NOMO-1 (cell line): ENCODE results near the gene CDR2.
"Not testable (repeated sequence)": the region's sequence is repeated elsewhere in the genome, so short reads cannot be mapped to it uniquely, and the experiment has no call there.

Experiments
- DNase-seq, 2 experiments: peaks; one replicate each; lab custom pipeline; 2025; ENCODE audit not compliant: unreplicated experiment in 2 of 2; lab: John Stamatoyannopoulos, UW

CDR2 gene

DNA sequence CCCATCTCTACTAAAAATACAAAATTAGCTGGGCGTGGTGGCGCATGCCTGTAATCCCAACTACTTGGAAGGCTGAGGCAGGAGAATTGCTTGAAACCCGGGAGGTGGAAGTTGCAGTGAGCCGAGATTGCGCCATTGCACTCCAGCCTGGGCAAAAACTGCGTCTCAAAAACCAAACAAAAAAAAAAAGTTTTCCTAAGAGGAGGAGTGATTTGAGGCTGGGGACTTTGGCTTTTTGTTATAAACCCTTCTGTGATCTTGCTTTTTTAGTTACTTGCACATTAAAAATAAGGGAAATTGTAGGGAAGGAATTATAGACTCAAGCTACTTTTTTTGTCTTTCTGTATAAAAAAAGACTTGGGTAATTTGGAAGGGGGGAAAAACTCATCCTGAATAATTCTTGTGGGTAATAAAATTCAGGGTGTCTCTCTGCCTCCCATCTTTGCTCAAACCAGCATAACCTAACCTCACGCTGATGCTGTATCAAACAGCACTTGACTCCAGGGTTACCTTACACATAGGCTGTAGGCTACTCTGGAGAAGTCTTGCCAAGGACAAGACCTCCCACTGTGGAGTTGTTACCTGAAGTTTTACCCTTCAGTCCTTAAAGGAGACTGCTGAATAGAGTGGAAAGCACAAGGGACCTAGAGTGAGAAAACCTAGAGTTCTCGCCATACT is 1.7 kb upstream of the CDR2 start:
- no peak for DNase-seq

DNA sequence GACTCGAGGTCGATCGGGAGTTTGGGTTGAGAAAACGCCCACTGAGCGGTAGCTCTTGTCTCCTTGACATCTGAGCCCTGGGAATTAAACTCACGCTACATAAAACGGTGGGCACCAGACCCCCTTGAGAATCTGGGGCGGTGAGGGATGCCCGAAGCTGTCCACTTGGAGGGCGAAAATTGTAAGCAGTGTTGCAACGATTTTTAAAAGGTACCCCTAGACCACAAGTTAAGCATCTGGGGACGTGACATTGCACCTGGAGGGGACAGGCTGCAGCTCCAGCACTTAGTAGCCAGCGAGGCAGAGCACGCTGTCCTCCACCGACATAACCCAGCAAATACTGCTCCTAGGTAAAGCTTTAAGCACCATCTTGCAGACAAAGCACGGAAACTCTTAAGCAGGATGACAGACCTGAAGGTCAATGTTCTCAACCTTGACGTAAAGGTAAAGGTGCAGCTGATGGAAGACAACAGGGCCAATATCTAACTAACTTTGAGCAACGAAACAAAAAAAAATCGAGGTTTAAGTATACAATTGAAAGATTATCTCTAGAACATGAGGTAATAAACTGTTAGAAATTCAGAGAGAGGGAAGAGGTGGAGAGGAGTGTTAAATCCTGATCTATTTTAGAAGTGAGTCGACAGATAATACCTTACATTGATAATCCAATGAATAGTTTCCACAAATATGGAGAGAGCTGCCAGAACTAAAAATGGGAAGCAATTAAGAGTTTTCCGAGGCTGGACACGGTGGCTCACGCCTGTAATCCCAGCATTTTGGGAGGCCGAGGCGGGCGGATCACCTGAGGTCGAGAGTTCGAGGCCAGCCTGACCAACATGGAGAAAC is 921 bp upstream of the CDR2 start:
- no peak for DNase-seq

DNA sequence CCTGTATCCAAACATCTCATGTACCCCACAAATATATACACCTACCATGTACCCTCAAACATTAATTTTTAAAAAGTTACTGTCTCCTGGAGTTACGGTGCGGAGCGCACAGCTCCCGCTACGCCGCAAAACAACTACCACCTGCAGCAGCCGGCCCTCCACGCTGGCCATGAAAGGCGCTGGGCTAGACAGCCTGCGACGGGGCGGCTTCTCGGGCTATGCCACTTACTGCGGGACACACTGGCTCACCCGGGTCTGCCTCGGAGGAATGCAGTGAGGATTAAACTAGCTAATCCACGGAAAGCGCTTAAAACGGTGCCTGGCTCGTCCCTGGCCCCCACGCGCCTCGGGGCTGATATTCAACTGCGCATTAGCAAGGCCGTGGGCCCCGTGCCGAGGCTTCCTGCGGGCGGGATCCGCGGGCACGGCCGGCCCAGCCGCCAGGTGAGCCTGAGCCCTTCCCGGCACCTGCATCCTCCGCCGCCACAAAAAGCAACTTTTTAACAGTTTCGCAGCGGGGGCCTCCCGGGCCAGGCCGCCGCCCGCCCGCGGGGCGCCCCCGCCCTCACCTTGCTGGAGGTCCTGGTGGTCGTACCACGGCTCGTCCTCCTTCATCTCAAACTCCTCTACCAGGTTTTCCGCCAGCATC is 633 bp downstream of the CDR2 start:
- DNase-seq: no peak

DNA sequence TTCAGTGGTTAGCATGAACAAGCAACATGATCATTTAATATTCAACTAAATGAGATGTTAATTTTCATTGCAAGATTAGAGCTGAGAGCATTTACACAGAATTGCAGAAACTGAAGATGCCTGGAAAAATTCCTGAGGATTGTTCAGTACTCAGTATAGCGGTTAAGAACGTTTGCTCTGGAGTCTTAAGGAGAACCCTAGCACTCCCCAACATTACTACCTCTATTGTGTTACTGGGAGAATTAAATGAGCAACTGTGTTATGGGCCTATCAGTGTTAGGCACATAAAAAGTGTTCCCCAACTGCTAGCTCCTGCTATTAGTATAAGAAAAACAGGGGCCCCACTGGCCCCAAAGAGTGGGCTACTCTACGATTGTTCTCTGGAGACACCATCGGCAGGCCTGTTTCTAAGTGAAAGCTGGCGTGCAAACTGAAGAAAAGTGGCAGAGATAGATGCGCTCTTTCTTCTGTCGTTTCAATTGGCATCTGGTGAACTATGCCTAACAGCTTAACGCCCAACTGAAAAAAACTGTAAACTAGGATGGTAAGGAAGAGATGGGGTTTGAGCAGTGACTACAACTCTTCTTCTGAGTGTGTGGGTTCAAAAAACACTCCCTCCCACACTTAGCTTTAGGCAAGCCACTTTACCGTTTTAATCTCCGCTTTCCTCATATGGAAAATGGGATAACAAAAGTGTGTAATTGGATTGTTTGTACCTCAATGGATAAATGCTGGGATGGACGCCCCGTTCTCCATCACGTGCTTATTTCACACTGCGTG is 1.3 kb downstream of the CDR2 start:
- no peak for DNase-seq

DNA sequence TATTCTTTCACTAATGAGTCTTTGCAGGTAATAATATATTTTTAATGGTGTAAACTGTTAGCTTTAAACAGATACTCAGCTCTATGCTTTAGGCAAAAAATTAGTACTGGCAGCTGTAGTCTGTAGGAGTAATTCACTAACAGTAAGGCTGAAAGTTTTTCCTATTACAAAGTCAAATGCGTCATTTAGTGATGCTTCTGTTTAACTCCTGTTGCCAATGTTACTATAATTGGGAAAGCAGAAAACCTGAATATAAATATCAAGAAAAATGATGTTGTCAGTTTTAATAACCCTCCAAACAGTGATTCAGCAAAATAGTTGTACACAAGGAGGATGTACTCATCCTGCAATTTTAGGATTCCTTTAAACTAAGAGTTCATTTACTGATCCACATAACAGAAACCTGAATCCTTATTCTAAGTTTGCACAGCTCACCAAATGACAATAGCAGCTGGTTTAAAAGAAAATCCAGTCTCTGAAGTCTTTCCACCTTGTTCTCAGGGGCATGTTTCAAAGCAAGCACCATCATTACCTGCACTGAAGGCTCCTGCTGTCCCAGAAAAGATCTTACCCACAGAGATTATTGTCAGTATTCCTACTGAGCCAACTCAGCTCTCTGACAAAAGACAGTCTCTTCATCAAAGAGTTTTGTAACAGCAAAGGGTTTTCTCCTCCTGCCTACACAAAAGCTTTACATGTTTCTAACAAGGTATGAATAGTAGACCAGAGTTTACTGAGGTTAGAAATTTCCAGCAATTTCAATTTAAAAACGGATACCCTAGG is 4.2 kb downstream of the CDR2 start:
- no peak for DNase-seq

DNA sequence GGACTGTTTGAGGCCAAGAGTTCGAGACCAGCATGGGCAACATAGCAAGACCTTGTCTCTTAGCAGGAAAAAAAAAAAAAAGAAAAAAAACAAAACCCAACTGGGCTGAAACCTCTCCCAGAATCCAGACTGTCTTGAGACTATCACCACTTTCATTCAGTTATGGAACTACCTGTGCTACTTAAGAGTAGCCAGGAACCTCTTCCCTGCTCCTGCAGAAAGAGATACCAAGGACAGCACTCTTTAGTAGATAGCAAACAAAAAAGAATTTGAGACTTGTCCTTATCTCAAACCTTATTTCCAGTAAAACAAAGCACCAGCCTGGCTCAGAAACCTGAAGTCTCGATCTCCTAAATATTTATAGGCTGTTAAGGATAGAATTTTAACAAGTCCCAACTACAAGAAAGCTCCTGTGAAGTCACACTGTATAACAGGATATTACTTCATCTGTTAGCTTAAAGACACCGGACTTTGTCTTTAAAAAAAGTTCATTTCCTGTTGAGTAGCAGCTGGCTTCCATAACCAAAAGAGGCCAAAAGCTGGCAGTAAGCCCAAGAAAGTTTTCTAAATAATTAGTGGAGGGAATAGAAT is 5.1 kb downstream of the CDR2 start:
- DNase-seq: peak in 1 of 2 experiments; percentile 63

DNA sequence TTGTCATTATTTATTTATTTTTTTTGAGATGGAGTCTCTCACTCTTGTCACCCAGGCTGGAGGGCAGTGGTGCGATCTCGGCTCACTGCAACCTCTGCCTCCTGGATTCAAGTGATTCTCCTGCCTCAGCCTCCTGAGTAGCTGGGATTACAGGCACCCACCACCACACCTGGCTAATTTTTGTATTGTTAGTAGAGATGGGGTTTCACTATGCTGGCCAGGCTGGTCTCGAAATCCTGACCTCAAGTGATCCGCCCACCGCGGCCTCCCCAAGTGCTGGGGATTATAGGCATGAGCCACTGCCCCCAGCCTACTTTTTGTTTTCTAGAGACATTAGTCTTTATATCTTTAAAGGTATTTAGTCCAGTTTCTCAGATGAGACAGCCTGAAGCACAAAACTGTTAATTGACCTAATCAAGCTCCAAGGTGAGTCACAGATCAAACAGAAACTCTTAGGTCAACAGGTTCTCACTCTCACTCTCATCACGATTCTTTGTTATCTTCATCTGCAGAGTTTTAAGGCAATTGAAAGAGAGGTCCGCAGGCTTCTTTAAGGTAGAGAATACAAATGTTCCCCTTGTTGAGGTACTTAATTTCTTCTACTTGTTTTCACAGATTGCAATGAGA is 6.1 kb downstream of the CDR2 start:
- not testable (repeated sequence) for DNase-seq

DNA sequence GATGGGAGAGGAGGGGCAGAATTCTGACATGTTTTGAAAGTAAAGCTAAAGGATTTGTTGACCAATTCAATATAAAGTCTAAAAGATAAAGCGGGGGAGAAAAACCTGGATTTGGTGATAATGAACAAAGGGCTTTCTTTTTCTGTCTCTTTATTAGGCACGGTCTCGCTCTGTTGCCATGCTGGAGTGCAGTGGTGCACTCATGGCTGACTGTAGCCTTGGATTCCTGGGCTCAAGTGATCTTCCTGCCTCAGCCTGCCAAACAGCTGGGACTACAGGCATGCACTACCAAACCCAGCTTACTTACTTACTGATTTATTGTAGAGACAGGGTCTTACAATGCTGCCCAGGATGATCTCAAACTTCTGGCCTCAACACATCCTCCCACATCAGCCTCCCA is 7.5 kb downstream of the CDR2 start:
- DNase-seq: no peak

DNA sequence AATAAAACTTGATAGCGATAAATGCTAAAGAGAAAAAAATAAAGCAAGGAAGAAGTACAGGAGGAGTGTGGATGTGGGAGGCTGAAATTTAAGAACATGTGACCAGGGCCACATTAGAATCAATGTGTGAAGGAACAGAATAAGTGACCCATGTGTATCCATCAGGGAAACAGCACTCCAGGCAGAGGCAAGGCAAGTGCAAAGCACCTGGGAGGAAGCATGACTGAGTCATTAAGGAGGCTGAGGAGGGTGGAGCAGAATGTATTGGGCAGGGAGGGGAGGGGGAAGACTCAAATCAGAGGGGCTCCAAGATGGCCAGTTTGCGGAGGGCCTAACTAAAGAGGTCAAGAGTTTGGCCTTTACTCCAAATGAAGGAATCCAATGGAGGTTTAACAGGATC is 8.0 kb downstream of the CDR2 start:
- DNase-seq: no peak

DNA sequence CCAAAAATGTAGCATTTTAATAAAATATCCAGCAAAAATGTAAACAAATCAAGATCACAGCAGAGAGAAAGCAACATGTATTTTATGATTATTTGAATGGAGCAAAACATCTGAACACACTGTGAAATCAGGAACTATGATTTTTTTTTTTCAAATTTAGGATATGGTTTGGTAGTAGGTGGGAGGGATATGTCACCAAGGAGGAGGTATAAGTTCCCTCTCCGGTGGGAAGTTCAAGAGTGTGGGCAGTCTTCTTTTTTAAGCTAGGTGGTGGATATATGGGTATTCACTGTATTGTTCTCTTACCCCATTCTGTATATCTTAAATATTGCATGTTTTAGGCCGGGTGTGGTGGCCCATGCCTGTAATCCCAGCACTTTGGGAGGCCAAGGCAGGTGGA is 10.2 kb downstream of the CDR2 start:
- DNase-seq: no peak

DNA sequence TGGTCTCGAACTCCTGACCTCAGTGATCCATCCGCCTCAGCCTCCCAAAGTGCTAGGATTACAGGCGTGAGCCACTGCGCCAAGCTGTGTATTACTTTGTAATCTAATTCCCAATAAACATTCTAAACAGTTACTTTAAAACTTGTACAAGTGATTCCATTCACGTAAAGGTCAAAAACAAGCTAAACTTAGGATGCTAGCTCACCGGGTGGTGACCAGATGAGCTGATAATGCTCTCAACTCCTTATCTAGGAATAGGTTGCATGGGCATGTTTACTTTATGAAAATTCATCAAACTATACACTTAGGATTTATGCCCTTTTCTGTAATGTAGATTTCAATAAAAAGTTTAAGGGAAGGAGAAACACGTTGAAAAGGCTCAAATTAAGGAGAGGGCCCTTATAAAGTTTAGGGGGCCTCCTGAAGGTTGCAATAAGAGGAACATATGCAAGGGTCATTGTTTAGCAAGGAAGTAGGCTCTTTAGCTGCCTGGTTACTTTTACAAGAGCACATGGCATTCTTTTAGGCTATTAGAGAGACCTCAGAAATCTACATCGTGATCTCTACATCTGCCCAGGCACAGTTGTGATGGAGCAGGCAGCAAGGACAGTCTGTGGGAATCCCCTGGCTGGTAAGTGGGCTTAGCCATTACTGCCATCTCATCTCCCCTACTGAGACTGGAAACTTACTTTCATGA is 13.3 kb downstream of the CDR2 start:
- no peak for DNase-seq

DNA sequence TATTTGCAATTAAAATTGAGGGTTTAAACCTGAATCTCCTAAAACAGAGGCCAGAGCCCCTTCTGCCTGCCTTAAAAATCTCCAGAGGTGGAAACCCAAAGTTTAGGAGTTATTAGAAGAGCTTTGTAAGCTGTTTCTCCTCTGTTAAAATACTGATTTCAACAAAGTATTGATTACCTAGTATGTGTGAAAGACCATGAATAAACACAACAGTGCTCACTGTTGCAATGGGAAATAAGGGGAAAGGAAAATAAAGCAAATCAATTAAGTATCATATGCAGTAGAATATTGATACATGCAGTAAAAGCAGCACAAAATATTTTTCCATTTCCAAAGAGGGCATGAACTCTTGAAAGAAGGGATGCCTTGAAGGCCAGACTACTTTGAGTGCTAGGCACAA is 14.7 kb downstream of the CDR2 start:
- DNase-seq: no peak

DNA sequence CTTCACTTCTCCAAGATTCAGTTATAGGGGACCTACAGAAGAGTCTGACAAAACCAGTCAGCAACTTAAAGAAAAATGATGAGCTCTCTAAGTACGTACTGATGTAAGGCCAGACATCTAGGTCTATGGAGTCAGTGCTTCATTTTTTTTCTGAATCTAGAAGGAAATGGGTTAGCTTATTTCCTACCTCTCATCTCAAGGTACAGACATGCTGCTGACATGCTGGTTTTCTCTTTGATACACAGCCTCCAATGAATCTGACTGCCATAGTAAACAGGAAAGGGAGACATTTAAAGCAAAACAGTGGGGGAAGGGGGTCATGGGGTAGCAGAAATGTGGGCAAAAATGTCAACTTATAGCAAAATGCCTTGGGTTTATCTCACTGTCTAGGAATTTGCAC is 16.4 kb downstream of the CDR2 start:
- DNase-seq: no peak

DNA sequence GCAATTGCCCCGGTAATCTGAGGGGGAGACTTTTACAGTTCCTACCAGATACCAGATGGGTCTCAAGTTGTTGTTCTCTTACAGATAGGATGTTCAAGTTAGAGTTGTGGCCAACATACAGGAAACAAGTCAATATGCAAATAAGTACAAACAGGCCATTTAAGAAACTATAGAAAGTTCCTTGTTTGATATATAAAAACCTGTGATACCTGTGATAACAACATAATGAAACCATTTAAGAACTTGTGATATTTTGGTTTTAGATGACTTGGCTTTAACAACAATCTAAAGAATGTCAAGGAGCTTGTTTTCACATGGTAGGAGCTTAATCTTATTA is 16.8 kb downstream of the CDR2 start:
- DNase-seq: no peak

DNA sequence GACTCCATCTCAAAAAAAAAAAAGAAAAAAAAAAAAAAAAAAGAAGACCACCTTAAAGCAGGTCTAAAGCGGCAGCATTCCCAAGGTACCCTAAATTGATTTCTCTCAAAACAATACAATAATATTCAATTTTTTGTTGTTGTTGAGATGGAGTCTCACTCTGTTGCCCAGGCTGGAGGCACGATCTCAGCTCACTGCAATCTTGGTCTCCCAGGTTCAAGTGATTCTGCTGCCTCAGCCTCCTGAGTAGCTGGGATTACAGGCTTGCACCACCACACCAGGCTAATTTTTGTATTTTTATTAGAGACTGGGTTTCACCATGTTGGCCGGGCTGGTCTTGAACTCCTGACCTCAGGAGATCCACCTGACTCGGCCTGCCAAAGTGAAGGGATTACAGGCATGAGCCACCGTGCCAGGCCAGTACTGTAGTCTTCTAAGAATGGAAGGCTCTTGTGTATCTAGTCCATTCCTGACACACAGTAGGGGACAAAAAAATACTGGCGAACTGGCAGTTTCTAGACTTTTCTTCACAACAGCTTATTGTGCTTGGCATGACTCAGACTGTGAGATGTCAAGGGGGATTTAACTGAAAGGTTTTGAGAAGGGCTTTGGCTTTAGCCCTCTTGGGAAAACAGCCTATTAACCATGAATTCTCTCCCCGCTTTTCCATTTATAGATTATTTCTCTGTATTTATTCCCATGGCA is 17.3 kb downstream of the CDR2 start:
- no peak for DNase-seq

DNA sequence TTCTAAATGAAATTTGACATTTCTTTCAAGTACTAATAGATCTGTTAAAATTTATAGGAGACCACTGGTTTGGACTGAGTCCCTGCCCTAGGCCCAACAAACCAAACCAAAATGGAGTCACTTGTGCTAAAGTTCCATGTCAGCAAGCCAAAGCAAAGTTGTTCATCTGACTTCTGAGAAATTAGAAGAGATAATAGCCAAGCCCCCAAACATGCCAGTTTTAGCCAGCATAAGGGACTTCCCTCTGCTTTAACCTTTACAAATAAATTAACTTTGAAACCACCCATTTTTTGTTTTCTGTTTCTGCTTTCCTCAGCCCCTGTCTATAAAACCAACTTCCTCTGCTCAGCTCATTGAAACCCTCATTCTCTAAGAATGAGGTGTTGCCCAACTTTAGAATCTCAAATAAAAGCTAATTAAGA is 18.9 kb downstream of the CDR2 start:
- peak; percentile 64 to 79 for DNase-seq

DNA sequence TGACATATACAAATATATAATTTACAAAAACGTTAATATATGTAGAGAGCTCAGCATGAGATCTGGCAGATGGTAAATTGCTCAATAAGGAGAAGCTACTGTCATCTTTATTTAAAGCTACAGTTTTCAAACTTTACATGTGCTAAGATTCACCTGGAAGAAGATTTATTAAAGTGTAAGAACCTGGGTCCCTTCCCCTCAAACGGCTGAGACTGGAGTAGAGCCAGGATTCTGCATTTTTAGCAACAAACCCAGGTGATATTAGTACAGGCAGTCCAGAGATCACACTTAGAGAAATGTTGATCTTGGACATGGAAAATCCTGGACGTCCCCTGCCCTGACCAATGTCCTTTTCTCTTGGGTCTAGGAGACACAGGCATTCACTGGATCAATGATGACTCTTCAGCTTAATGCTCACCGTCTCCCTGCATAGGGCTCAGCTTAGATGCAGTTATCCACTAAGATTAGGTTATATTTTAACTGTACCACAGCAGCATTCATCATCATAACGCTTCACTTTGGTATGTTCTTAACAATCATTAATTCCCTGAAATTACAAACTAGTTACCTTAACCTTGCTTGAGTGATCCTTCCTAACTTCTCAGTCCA is 20.4 kb downstream of the CDR2 start:
- peak in 1 of 2 experiments; percentile 86 for DNase-seq
